ENCODE results near the gene HS3ST2.

The HS3ST2 gene

DNA sequence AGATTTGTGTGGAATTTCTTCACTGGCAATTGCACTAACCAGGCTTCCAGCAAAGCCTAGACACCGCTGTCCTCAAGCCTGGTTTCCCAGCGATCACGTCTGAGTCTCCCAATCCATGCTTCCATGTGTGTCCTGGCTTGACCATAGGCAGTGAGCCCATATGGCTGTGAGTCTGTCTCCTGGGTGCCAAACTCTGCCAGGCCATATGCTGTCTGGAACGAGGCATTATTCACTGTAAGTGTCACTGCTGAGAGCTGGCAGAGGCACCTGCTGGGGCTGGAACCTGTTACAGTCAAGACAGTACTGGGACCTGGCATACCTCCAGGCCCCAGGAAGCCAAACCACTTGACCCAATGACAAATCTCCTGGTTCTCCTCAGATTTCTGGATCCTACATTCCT is 60.4 kb downstream of the HS3ST2 start:
- Histone ChIP-seq H3K4me3 (ENCODE audit: extremely low read depth, insufficient read depth, low read length, poor library complexity, severe bottlenecking) (no peak overlapping the region), H3K36me3 (ENCODE audit: control insufficient read depth, insufficient read depth, low read length) (no peaks in the 10 kb centered on the region), H3K27ac (ENCODE audit: low read depth, low read length, severe bottlenecking) (no peak overlapping the region), H3K4me1 (ENCODE audit: control insufficient read depth, insufficient read depth, low read length, poor library complexity, severe bottlenecking) (no peaks in the 10 kb centered on the region), H3K9me3 (ENCODE audit: control insufficient read depth, low read length) (no peaks in the 10 kb centered on the region)
- 76 to 84% methylated on average over 4 of the region's 4 CpGs for WGBS, 2 experiments (ENCODE audit: insufficient coverage in 2 of 2)

DNA sequence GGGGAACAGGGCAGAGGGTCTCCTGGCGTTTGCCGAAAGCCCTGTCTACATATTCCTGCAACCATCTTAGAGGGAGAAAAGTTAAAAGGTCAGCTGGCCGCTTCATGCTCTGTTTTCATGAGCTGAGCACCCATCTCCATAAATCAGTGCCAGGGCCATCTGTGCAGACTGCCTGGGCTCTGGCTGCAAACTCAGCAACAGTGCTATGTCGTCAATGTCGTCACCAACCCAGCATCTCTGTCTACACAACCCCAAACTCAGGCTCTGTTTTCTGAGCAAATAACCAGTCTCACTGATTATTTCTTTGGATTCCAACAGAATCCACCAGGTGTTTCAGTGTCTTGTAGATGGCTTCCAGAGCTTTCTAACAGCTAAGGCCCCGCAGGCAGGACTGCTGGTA is 65.0 kb downstream of the HS3ST2 start:
- WGBS, 2 experiments (ENCODE audit: insufficient coverage in 2 of 2), result 94 to 100% methylated on average over 1 to 5 of the region's 6 CpGs
- Histone ChIP-seq H3K9me3 (ENCODE audit: control insufficient read depth, low read length) (no peaks in the 10 kb centered on the region), H3K4me1 (ENCODE audit: control insufficient read depth, insufficient read depth, low read length, poor library complexity, severe bottlenecking) (no peaks in the 10 kb centered on the region), H3K4me3 (ENCODE audit: extremely low read depth, insufficient read depth, low read length, poor library complexity, severe bottlenecking) (no peak overlapping the region), H3K27ac (ENCODE audit: low read depth, low read length, severe bottlenecking) (no peak overlapping the region), H3K36me3 (ENCODE audit: control insufficient read depth, insufficient read depth, low read length) (no peaks in the 10 kb centered on the region)

- H3K4me1 ChIP-seq (ENCODE audit: control insufficient read depth, insufficient read depth, low read length, poor library complexity, severe bottlenecking), result no peaks in the 10 kb centered on the region
- no peak overlapping the region for H3K4me3 ChIP-seq (ENCODE audit: extremely low read depth, insufficient read depth, low read length, poor library complexity, severe bottlenecking)
- H3K27ac ChIP-seq (ENCODE audit: low read depth, low read length, severe bottlenecking), result no peak overlapping the region
- H3K36me3 ChIP-seq (ENCODE audit: control insufficient read depth, insufficient read depth, low read length), result no peaks in the 10 kb centered on the region
- no peaks in the 10 kb centered on the region for H3K9me3 ChIP-seq (ENCODE audit: control insufficient read depth, low read length)
- WGBS, 2 experiments (ENCODE audit: insufficient coverage in 2 of 2), result 82 to 86% methylated on average over 4 to 5 of the region's 6 CpGs
Measured at GRCh38 chr16:22879466-22879865, 65.5 kb downstream of the HS3ST2 start.

- H3K9me3 ChIP-seq (ENCODE audit: control insufficient read depth, low read length), result no peaks in the 10 kb centered on the region
- no peak overlapping the region for H3K27ac ChIP-seq (ENCODE audit: low read depth, low read length, severe bottlenecking)
- no peaks in the 10 kb centered on the region for H3K36me3 ChIP-seq (ENCODE audit: control insufficient read depth, insufficient read depth, low read length)
- H3K4me1 ChIP-seq (ENCODE audit: control insufficient read depth, insufficient read depth, low read length, poor library complexity, severe bottlenecking), result no peaks in the 10 kb centered on the region
- H3K4me3 ChIP-seq (ENCODE audit: extremely low read depth, insufficient read depth, low read length, poor library complexity, severe bottlenecking), result no peak overlapping the region
Measured at GRCh38 chr16:22882981-22883380, 69.0 kb downstream of the HS3ST2 start.

DNA sequence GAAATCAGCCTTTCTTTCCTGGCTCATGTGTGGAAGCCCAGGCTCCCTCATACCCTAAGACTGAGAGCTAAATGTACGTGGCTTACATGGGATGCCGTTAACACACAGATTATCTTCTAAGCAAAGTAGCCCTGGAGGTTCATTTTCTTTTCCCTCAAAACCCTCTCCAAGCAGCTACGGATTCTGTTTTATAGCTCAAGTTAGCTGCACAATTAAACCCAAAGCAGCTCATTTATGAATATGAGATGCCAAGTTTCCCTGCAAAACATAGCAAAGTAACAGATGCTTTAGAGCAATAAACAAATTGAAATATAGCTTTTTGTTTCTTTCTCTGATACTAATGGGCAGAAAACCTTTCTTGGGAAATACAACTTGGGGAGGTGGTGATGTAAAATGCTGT is 72.0 kb downstream of the HS3ST2 start:
- Histone ChIP-seq H3K4me3 (ENCODE audit: extremely low read depth, insufficient read depth, low read length, poor library complexity, severe bottlenecking) (no peak overlapping the region), H3K36me3 (ENCODE audit: control insufficient read depth, insufficient read depth, low read length) (no peaks in the 10 kb centered on the region), H3K4me1 (ENCODE audit: control insufficient read depth, insufficient read depth, low read length, poor library complexity, severe bottlenecking) (no peaks in the 10 kb centered on the region), H3K9me3 (ENCODE audit: control insufficient read depth, low read length) (no peaks in the 10 kb centered on the region), H3K27ac (ENCODE audit: low read depth, low read length, severe bottlenecking) (no peak overlapping the region)
- 84 to 90% methylated on average over 2 to 3 of the region's 3 CpGs for WGBS, 2 experiments (ENCODE audit: insufficient coverage in 2 of 2)

- H3K27ac ChIP-seq (ENCODE audit: low read depth, low read length, severe bottlenecking), result no peak overlapping the region
- no peaks in the 10 kb centered on the region for H3K4me1 ChIP-seq (ENCODE audit: control insufficient read depth, insufficient read depth, low read length, poor library complexity, severe bottlenecking)
- H3K9me3 ChIP-seq (ENCODE audit: control insufficient read depth, low read length), result no peaks in the 10 kb centered on the region
- no peak overlapping the region for H3K4me3 ChIP-seq (ENCODE audit: extremely low read depth, insufficient read depth, low read length, poor library complexity, severe bottlenecking)
- WGBS, 2 experiments (ENCODE audit: insufficient coverage in 2 of 2), result 80 to 86% methylated on average over 1 of the region's 1 CpG
- H3K36me3 ChIP-seq (ENCODE audit: control insufficient read depth, insufficient read depth, low read length), result no peaks in the 10 kb centered on the region
Measured at GRCh38 chr16:22886927-22887326, 73.0 kb downstream of the HS3ST2 start.

DNA sequence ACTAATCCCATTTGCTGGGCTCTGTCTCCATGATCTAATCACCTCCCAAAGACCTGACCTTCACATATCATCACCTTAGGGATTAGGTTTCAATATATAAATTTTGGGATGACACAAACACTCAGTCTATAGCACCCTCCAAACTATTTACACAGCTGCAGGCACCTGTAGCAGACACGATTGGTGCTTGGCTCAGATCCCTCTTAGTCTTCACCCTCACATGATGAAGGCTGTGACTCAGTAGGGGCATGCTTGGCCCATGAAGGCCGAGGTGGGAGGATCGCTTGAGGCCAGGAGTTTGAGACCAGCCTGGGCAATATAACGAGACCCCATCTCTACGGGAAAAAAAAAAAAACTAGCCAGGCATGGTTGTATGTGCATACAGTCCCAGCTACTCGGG is 73.5 kb downstream of the HS3ST2 start:
- Histone ChIP-seq H3K4me3 (ENCODE audit: extremely low read depth, insufficient read depth, low read length, poor library complexity, severe bottlenecking) (no peak overlapping the region), H3K27ac (ENCODE audit: low read depth, low read length, severe bottlenecking) (no peak overlapping the region), H3K4me1 (ENCODE audit: control insufficient read depth, insufficient read depth, low read length, poor library complexity, severe bottlenecking) (no peaks in the 10 kb centered on the region), H3K9me3 (ENCODE audit: control insufficient read depth, low read length) (no peaks in the 10 kb centered on the region), H3K36me3 (ENCODE audit: control insufficient read depth, insufficient read depth, low read length) (no peaks in the 10 kb centered on the region)
- WGBS, 2 experiments (ENCODE audit: insufficient coverage in 2 of 2), result 78 to 83% methylated on average over 6 of the region's 6 CpGs

DNA sequence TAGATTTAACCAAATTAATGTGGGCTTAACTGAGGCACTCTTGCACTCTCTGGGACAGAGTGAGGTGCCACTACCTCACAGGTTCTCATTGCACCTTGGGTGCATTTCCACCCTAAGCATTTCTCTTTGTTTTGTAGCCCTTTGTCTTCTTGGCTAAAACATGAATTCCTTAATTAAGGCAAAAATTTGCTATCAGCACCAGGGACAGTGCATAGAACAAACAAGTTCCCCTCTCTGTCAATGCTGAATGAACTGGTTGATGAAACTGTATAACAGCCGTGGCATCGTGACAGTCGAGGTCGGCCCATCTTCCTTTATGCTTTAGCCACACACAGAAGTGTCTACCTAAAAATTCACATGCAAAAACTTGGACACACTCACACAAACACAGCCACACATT is 74.8 kb downstream of the HS3ST2 start:
- H3K4me3 ChIP-seq (ENCODE audit: extremely low read depth, insufficient read depth, low read length, poor library complexity, severe bottlenecking), result no peak overlapping the region
- 64 to 65% methylated on average over 4 of the region's 4 CpGs for WGBS, 2 experiments (ENCODE audit: insufficient coverage in 2 of 2)
- H3K4me1 ChIP-seq (ENCODE audit: control insufficient read depth, insufficient read depth, low read length, poor library complexity, severe bottlenecking), result no peaks in the 10 kb centered on the region
- H3K9me3 ChIP-seq (ENCODE audit: control insufficient read depth, low read length), result no peaks in the 10 kb centered on the region
- no peaks in the 10 kb centered on the region for H3K36me3 ChIP-seq (ENCODE audit: control insufficient read depth, insufficient read depth, low read length)
- no peak overlapping the region for H3K27ac ChIP-seq (ENCODE audit: low read depth, low read length, severe bottlenecking)

DNA sequence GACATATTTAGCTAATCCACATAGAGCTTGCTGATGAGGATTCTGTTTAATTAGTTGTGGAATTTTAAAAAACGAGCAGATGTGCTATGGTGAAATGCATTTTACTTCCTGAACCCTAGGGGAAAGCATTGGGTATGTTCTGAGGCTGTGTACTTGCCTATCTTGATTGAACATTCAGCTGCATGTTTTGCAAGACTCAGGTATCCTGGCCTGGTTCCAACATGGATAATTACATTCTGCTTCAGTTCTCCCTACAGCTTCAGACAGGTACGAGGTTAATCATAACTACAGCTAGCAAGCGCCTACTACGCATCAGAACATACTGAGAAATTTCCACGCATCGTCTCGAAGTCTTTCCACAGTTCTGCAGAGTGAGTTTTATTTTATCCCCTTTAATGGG is 77.0 kb downstream of the HS3ST2 start:
- WGBS, 2 experiments (ENCODE audit: insufficient coverage in 2 of 2), result 91 to 96% methylated on average over 7 of the region's 7 CpGs
- Histone ChIP-seq H3K27ac (ENCODE audit: low read depth, low read length, severe bottlenecking) (no peak overlapping the region), H3K4me1 (ENCODE audit: control insufficient read depth, insufficient read depth, low read length, poor library complexity, severe bottlenecking) (no peaks in the 10 kb centered on the region), H3K4me3 (ENCODE audit: extremely low read depth, insufficient read depth, low read length, poor library complexity, severe bottlenecking) (no peak overlapping the region), H3K36me3 (ENCODE audit: control insufficient read depth, insufficient read depth, low read length) (no peaks in the 10 kb centered on the region), H3K9me3 (ENCODE audit: control insufficient read depth, low read length) (no peaks in the 10 kb centered on the region)

- no peak overlapping the region for H3K27ac ChIP-seq (ENCODE audit: low read depth, low read length, severe bottlenecking)
- H3K36me3 ChIP-seq (ENCODE audit: control insufficient read depth, insufficient read depth, low read length), result no peaks in the 10 kb centered on the region
- no peaks in the 10 kb centered on the region for H3K9me3 ChIP-seq (ENCODE audit: control insufficient read depth, low read length)
- no peak overlapping the region for H3K4me3 ChIP-seq (ENCODE audit: extremely low read depth, insufficient read depth, low read length, poor library complexity, severe bottlenecking)
- WGBS, 2 experiments (ENCODE audit: insufficient coverage in 2 of 2), result no CpG with 5 or more reads among the region's 1 CpG
- H3K4me1 ChIP-seq (ENCODE audit: control insufficient read depth, insufficient read depth, low read length, poor library complexity, severe bottlenecking), result no peaks in the 10 kb centered on the region
Measured at GRCh38 chr16:22897184-22897583, 83.2 kb downstream of the HS3ST2 start.

- H3K9me3 ChIP-seq (ENCODE audit: control insufficient read depth, low read length), result no peaks in the 10 kb centered on the region
- H3K4me1 ChIP-seq (ENCODE audit: control insufficient read depth, insufficient read depth, low read length, poor library complexity, severe bottlenecking), result no peaks in the 10 kb centered on the region
- H3K4me3 ChIP-seq (ENCODE audit: extremely low read depth, insufficient read depth, low read length, poor library complexity, severe bottlenecking), result no peak overlapping the region
- H3K36me3 ChIP-seq (ENCODE audit: control insufficient read depth, insufficient read depth, low read length), result no peaks in the 10 kb centered on the region
- H3K27ac ChIP-seq (ENCODE audit: low read depth, low read length, severe bottlenecking), result no peak overlapping the region
Measured at GRCh38 chr16:22898131-22898530, 84.2 kb downstream of the HS3ST2 start.

DNA sequence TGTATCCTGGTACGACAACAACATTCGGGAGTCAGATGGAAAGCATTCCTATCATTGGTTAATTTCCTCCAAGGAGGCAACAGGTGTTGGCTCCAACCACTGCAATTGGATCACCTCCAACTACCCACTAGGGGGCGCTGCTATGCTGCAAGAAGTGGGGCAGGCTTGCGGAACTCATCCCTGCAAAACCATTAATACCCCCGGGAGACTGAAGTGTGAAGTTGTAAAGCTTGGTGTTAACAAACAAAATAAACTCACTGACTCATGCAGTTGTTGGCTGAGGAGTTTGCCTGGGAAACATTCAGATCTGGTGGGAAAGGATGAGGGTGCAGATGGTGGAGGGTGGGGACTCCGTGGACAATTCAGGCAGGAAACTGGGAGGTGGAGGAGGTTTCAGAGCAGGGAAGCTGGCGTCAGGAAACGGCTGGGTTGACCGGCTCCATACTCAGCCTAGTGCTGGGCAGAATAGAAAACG is 84.9 kb downstream of the HS3ST2 start:
- Histone ChIP-seq H3K4me3 (ENCODE audit: extremely low read depth, insufficient read depth, low read length, poor library complexity, severe bottlenecking) (no peak overlapping the region), H3K27ac (ENCODE audit: low read depth, low read length, severe bottlenecking) (no peak overlapping the region), H3K9me3 (ENCODE audit: control insufficient read depth, low read length) (no peaks in the 10 kb centered on the region), H3K4me1 (ENCODE audit: control insufficient read depth, insufficient read depth, low read length, poor library complexity, severe bottlenecking) (no peaks in the 10 kb centered on the region), H3K36me3 (ENCODE audit: control insufficient read depth, insufficient read depth, low read length) (no peaks in the 10 kb centered on the region)
- WGBS, 2 experiments (ENCODE audit: insufficient coverage in 2 of 2), result 17 to 24% methylated on average over 4 to 7 of the region's 10 CpGs

Measured in mesodermal cell (in vitro differentiated cells).